GM19452 (cell line): ENCODE results near the gene TRAIP.
A peak's percentile ranks its signal among the peaks of the same experiment; 100 is the strongest.
"Not testable (repeated sequence)": the region's sequence is repeated elsewhere in the genome, so short reads cannot be mapped to it uniquely, and the experiment has no call there.

ENCODE experiments used
- ATAC-seq: cut with Tn5 transposase; IDR thresholded peaks from one replicate; pipeline ENCODE4 v1.9.1; 2021; ENCODE audit not compliant: unreplicated experiment

The TRAIP gene

GRCh38 chr3:49831341-49831740 lies 25.0 kb downstream of the TRAIP start:
- no peak for ATAC-seq

GRCh38 chr3:49826016-49826415 lies 30.3 kb downstream of the TRAIP start:
- ATAC-seq, result no peak

- not testable (repeated sequence) for ATAC-seq
Measured at GRCh38 chr3:49823131-49823530, 33.2 kb downstream of the TRAIP start.

- ATAC-seq, result peak; percentile 60
Measured at GRCh38 chr3:49813497-49814174, 42.7 kb downstream of the TRAIP start, which contains the start of gene UBA7. UBA7 (minus strand) TSS chr3:49813953; CDS start chr3:49813787, 166 bp downstream.

GRCh38 chr3:49812916-49813496 lies 43.4 kb downstream of the TRAIP start:
- ATAC-seq, result no peak

GRCh38 chr3:49807431-49808114 lies 48.8 kb downstream of the TRAIP start:
- no peak for ATAC-seq

GRCh38 chr3:49806850-49807249 lies 49.5 kb downstream of the TRAIP start:
- no peak for ATAC-seq

- no peak for ATAC-seq
Measured at GRCh38 chr3:49805897-49806701, 50.3 kb downstream of the TRAIP start.

GRCh38 chr3:49805367-49805782 lies 51.0 kb downstream of the TRAIP start:
- ATAC-seq, result no peak

- no peak for ATAC-seq
Measured at GRCh38 chr3:49804141-49805041, 52.0 kb downstream of the TRAIP start.

- ATAC-seq, result peak; percentile 7
Measured at GRCh38 chr3:49803465-49804140, 52.8 kb downstream of the TRAIP start.

GRCh38 chr3:49802719-49803464 lies 53.5 kb downstream of the TRAIP start, which contains the start of gene INKA1:
INKA1 (plus strand) TSS chr3:49803261; CDS start chr3:49803393, 132 bp downstream.
- ATAC-seq, result peak; percentile 61

- ATAC-seq, result no peak
Measured at GRCh38 chr3:49801160-49801559, 55.2 kb downstream of the TRAIP start.

GRCh38 chr3:49799761-49800160 lies 56.6 kb downstream of the TRAIP start, which contains the start of gene CDHR4:
CDHR4 (minus strand) TSS chr3:49799873; CDS start chr3:49799812, 61 bp downstream.
- no peak for ATAC-seq

- ATAC-seq, result no peak
Measured at GRCh38 chr3:49799105-49799504, 57.3 kb downstream of the TRAIP start.

GRCh38 chr3:49794926-49795905 lies 61.1 kb downstream of the TRAIP start:
- no peak for ATAC-seq

- no peak for ATAC-seq
Measured at GRCh38 chr3:49794431-49794830, 61.9 kb downstream of the TRAIP start.
